ENCODE results near the gene GH1. TPM values are rescaled to one million over a fixed set of nuclear protein-coding genes. Genes with fewer than 3 reads are reported as not detected.

Gene GH1
- total RNA-seq, 1 experiment from 2014 or later, result not detected

DNA sequence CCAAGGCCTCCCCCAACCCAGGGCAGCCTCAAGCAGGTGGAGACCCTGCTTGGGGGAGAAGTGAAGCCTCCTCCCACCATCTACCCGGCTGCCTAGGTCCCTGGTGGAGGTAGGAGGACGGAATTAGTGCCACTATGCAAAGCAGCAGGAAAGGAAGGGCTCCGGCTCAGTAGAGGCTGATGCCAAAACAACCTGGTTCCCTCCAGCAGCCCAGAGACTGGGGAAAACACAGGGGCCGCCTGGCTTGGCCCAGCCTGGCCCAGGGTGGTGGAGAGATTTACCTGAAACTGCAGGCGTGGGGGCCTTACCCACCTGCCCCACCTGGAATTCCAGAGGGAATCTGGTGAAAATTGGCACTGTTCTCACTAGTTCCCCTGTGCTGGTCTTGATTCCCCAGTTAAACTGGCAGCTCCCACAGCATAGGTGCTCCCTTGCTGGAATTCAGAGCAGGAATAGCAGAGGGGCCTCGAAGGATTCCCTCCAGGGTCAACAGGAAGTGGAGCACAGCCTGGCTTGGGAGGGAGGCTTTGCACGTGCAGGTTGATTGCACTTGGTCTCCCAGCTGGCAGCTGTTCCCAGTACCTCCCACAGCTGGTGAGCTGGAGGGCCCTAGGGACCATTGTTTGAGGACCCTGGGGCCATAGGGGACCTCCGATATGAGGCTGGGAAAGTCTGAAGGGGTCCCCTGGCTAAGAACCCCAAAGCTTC, 9.0 kb upstream of the GH1 start:
- intact Hi-C loops (cut with micrococcal nuclease), result no loop called here
- H3K79me2 ChIP-seq (ENCODE audit: insufficient read depth, low read length), result no peaks in the 10 kb centered on the region
- DNase-seq (ENCODE audit: low read depth, low spot score) (no peak), ATAC-seq (no peak)
- H3K4me3 ChIP-seq (replicated peaks in 1 of 2; ENCODE audit: low read depth in 1 of 2, low read length in 2 of 2), result no peak overlapping the region
- H3K27ac ChIP-seq (ENCODE audit: low read depth, low read length), result no peak overlapping the region; the same call in 1 of the 2 replicates
- H3K9me2 ChIP-seq (ENCODE audit: insufficient read depth), result no peaks in the 10 kb centered on the region
- ChIA-PET POLR2A (no interaction called here), CTCF (interaction anchor here (0.6 to 1.0 kb wide), 3 partner anchors 8 to 206 kb away, joined by 3 read pairs; no protein-coding TSS in a partner anchor), RAD21 (ENCODE audit: low non-redundant PET in 1 of 2, low total read pairs in 2 of 2, uncharacterized antibody in 2 of 2, unreplicated experiment in 2 of 2) (interaction anchor here in 1 of 2 experiments (0.6 kb wide), 1 partner anchor 103 kb away, joined by 4 read pairs; no protein-coding TSS in a partner anchor)
- TF ChIP-seq EGR1 (IDR thresholded peaks at IDR 0.05; ENCODE audit: low read depth) (no peak), SIN3A (IDR thresholded peaks at IDR 0.05; ENCODE audit: low read depth) (no peak), YY1 (IDR thresholded peaks at IDR 0.05; ENCODE audit: extremely low read depth, insufficient replicate concordance, low read depth, low read length) (no peak), SP1 (IDR thresholded peaks at IDR 0.05; ENCODE audit: low read depth) (no peak), EZH2phosphoT487 (IDR thresholded peaks at IDR 0.05; ENCODE audit: borderline replicate concordance) (no peak), ZNF274 (IDR thresholded peaks at IDR 0.05; ENCODE audit: low read depth, low read length) (no peak), SRF (IDR thresholded peaks at IDR 0.05; ENCODE audit: low read depth) (no peak), FOSL1 (IDR thresholded peaks at IDR 0.05; ENCODE audit: low read depth) (no peak), ATF3 (IDR thresholded peaks at IDR 0.05) (no peak)
- no peaks in the 10 kb centered on the region for H3K27me3 ChIP-seq (ENCODE audit: insufficient read depth, low read length)
- H3K4me2 ChIP-seq (ENCODE audit: low read length), result no peak overlapping the region
- H3K4me1 ChIP-seq (ENCODE audit: control insufficient read depth in 1 of 2, insufficient read depth in 2 of 2, low read length in 2 of 2), result peaks cover 0 to 11% of the 10 kb centered on the region in 2 experiments; a peak in 3 of 4 replicates
- H3K36me3 ChIP-seq (ENCODE audit: control insufficient read depth in 1 of 2, insufficient read depth in 2 of 2, low read length in 2 of 2), result no peaks in the 10 kb centered on the region
- no peaks in the 10 kb centered on the region for H3K9me3 ChIP-seq (ENCODE audit: control insufficient read depth in 1 of 2, insufficient read depth in 1 of 2, low read depth in 1 of 2, low read length in 2 of 2)
- no peaks in the 10 kb centered on the region for H4K20me1 ChIP-seq (ENCODE audit: insufficient read depth)
- BruUV-seq (replicated peaks), result no TSS peak
- no peak overlapping the region for H3K9ac ChIP-seq (ENCODE audit: low read length)
- H2AFZ ChIP-seq (ENCODE audit: low read depth, low read length, poor library complexity, severe bottlenecking), result no peak overlapping the region

DNA sequence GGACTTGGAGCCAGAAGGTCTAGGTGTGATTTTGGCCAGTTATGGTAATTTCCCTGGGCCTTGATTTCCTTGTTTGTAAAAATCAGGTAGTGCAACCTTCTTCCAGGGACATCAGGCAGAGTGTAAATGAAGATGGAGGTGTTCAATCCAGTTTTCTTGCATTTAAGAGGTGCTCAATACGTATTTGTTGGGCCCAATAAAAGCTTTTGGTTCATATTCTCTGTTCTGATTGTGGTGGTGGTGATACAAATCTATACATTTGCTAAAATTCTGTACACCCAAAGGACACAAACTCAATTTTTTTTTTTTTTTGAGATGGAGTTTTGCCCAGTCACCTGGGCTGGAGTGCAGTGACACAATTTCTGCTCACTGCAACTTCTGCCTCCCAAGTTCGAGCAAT, 7.5 kb upstream of the GH1 start:
- DNase-seq (ENCODE audit: low read depth, low spot score) (no peak), ATAC-seq (no peak)
- no peak overlapping the region for H3K4me3 ChIP-seq (replicated peaks in 1 of 2; ENCODE audit: low read depth in 1 of 2, low read length in 2 of 2)
- peaks cover 0 to 4% of the 10 kb centered on the region in 2 experiments; a peak in 2 of 4 replicates for H3K4me1 ChIP-seq (ENCODE audit: control insufficient read depth in 1 of 2, insufficient read depth in 2 of 2, low read length in 2 of 2)
- POLR2A ChIA-PET, result no interaction called here
- no peaks in the 10 kb centered on the region for H4K20me1 ChIP-seq (ENCODE audit: insufficient read depth)
- RAD21 ChIA-PET (ENCODE audit: low non-redundant PET in 1 of 2, low total read pairs in 2 of 2, uncharacterized antibody in 2 of 2, unreplicated experiment in 2 of 2), result no interaction called here
- H3K9ac ChIP-seq (ENCODE audit: low read length), result no peak overlapping the region
- intact Hi-C loops (cut with micrococcal nuclease), result no loop called here
- no peak overlapping the region for H3K27ac ChIP-seq (ENCODE audit: low read depth, low read length)
- H2AFZ ChIP-seq (ENCODE audit: low read depth, low read length, poor library complexity, severe bottlenecking), result no peak overlapping the region
- H3K79me2 ChIP-seq (ENCODE audit: insufficient read depth, low read length), result no peaks in the 10 kb centered on the region
- H3K9me2 ChIP-seq (ENCODE audit: insufficient read depth), result no peaks in the 10 kb centered on the region
- CTCF ChIA-PET, result no interaction called here
- no peaks in the 10 kb centered on the region for H3K27me3 ChIP-seq (ENCODE audit: insufficient read depth, low read length)
- no peaks in the 10 kb centered on the region for H3K36me3 ChIP-seq (ENCODE audit: control insufficient read depth in 1 of 2, insufficient read depth in 2 of 2, low read length in 2 of 2)
- no peak overlapping the region for H3K4me2 ChIP-seq (ENCODE audit: low read length)
- BruUV-seq (replicated peaks), result no TSS peak
- TF ChIP-seq POLR2A (IDR thresholded peaks at IDR 0.05; ENCODE audit: borderline replicate concordance, extremely low read depth, insufficient read depth, insufficient read length), result no peak
- no peak for TF ChIP-seq FOSL1 (IDR thresholded peaks at IDR 0.05; ENCODE audit: low read depth)
- no peak for TF ChIP-seq ELF1 (IDR thresholded peaks at IDR 0.05; ENCODE audit: borderline replicate concordance, low read depth)
- no peak for TF ChIP-seq JUND (IDR thresholded peaks at IDR 0.05)
- no peak for TF ChIP-seq POLR2AphosphoS5 (IDR thresholded peaks at IDR 0.05; ENCODE audit: low read depth, low read length)
- H3K9me3 ChIP-seq (ENCODE audit: control insufficient read depth in 1 of 2, insufficient read depth in 1 of 2, low read depth in 1 of 2, low read length in 2 of 2), result no peaks in the 10 kb centered on the region
